Activated CD4-positive, alpha-beta memory T cell treated with anti-CD3 and anti-CD28 coated beads for 36 hours (primary cell): ENCODE data around the gene CYTH1. TPM values are rescaled to one million over a fixed set of nuclear protein-coding genes. Genes with fewer than 3 reads are reported as not detected.

Experiments
- CTCF ChIA-PET: fragments of 350-600 bp; sonication (Branson Sonifier 250); formaldehyde crosslinking; loops from one replicate; lab custom pipeline; 2021; ENCODE audit warnings: antibody characterized with exemption, inconsistent platforms; lab: Charles Lee
- POLR2A ChIA-PET: fragments of 350-600 bp; sonication (Branson Sonifier 250); formaldehyde crosslinking; loops from one replicate; lab custom pipeline; 2021; ENCODE audit warnings: antibody characterized with exemption; lab: Charles Lee
- DNase-seq: peaks from one replicate; pipeline ENCODE4 v3.0.0-alpha.2; 2020
- H3K27ac Mint-ChIP-seq: one replicate; pipeline ENCODE4 v1.8.0; 2021; ENCODE audit warnings: mixed read lengths
- H3K27me3 Mint-ChIP-seq: one replicate; pipeline ENCODE4 v1.8.0; 2021; ENCODE audit warnings: mixed read lengths
- H3K36me3 Mint-ChIP-seq: one replicate; pipeline ENCODE4 v1.8.0; 2021; ENCODE audit warnings: mixed read lengths
- H3K4me1 Mint-ChIP-seq: one replicate; pipeline ENCODE4 v1.8.0; 2021; ENCODE audit warnings: low read depth, mixed read lengths
- H3K4me3 Mint-ChIP-seq: one replicate; pipeline ENCODE4 v1.8.0; 2021; ENCODE audit warnings: mild to moderate bottlenecking, mixed read lengths
- H3K9me3 Mint-ChIP-seq: one replicate; pipeline ENCODE4 v1.8.0; 2021; ENCODE audit warnings: mixed read lengths
- intact Hi-C: fragments of 100-400 bp; cut with micrococcal nuclease; formaldehyde crosslinking; loops from one replicate; pipeline ENCODE4 v1.15.1; 2023
- total RNA-seq, 2 experiments: library from RNA; stranded (reverse); gene quantifications; one replicate each; pipeline ENCODE4 v1.2.3, GENCODE V29; 2021

CYTH1 gene
- total RNA-seq, 2 experiments from 2014 or later = 184 to 204 TPM

GRCh38 chr17:78704594-78704993, 77.5 kb downstream of the CYTH1 start:
- Mint-ChIP-seq H3K36me3 (peaks cover 48% of the 10 kb centered on the region), H3K4me3 (no peak overlapping the region)

GRCh38 chr17:78697554-78698343, 84.3 kb downstream of the CYTH1 start:
- POLR2A ChIA-PET = interaction anchor here (0.6 to 0.8 kb wide), 2 partner anchors 24 to 43 kb away, joined by 3 read pairs; no protein-coding TSS in a partner anchor
- no peak overlapping the region for H3K4me3 Mint-ChIP-seq
- no peak for DNase-seq
- peaks cover 11% of the 10 kb centered on the region for H3K4me1 Mint-ChIP-seq
- CTCF ChIA-PET = interaction anchor here (0.8 to 1.9 kb wide), 3 partner anchors 10 to 12 kb away, joined by 3 to 9 read pairs (median 8); no protein-coding TSS in a partner anchor
- H3K27ac Mint-ChIP-seq = peak overlapping the region; percentile 50
- no peaks in the 10 kb centered on the region for H3K9me3 Mint-ChIP-seq
- peaks cover 71% of the 10 kb centered on the region for H3K36me3 Mint-ChIP-seq
- H3K27me3 Mint-ChIP-seq = no peaks in the 10 kb centered on the region
- intact Hi-C loops = no loop called here

More at GRCh38 chr17:78704594-78704993, 77.5 kb downstream of the CYTH1 start:
- Mint-ChIP-seq H3K27ac (peak overlapping the region; percentile 21), H3K9me3 (no peaks in the 10 kb centered on the region), H3K4me1 (peaks cover 34% of the 10 kb centered on the region), H3K27me3 (no peaks in the 10 kb centered on the region)
- intact Hi-C loops = loop anchor here (10.0 kb wide), 1 partner anchor 260 kb away; no protein-coding TSS in a partner anchor
- ChIA-PET POLR2A (interaction anchor here (0.8 kb wide), 1 partner anchor 21 kb away, joined by 3 read pairs; no protein-coding TSS in a partner anchor), CTCF (interaction anchor here (0.6 kb wide), 1 partner anchor 294 kb away, joined by 3 read pairs; no protein-coding TSS in a partner anchor)
- no peak for DNase-seq

GRCh38 chr17:78697122-78697521, 85.0 kb downstream of the CYTH1 start:
- Mint-ChIP-seq H3K4me3 (no peak overlapping the region), H3K27me3 (no peaks in the 10 kb centered on the region), H3K9me3 (no peaks in the 10 kb centered on the region), H3K36me3 (peaks cover 74% of the 10 kb centered on the region), H3K4me1 (peaks cover 11% of the 10 kb centered on the region), H3K27ac (peak overlapping the region; percentile 50)
- no peak for DNase-seq
- intact Hi-C loops = no loop called here
- ChIA-PET POLR2A (interaction anchor here (0.6 kb wide), 2 partner anchors 10 to 25 kb away, joined by 3 to 4 read pairs; no protein-coding TSS in a partner anchor), CTCF (interaction anchor here (1.7 to 1.9 kb wide), 2 partner anchors 10 to 13 kb away, joined by 8 to 9 read pairs; no protein-coding TSS in a partner anchor)

GRCh38 chr17:78696016-78696982, 85.8 kb downstream of the CYTH1 start:
- peak overlapping the region; percentile 52 for H3K27ac Mint-ChIP-seq
- H3K36me3 Mint-ChIP-seq = peaks cover 72% of the 10 kb centered on the region
- no peaks in the 10 kb centered on the region for H3K27me3 Mint-ChIP-seq
- H3K9me3 Mint-ChIP-seq = no peaks in the 10 kb centered on the region
- H3K4me1 Mint-ChIP-seq = peaks cover 11% of the 10 kb centered on the region
- ChIA-PET CTCF (interaction anchor here (1.7 to 1.9 kb wide), 2 partner anchors 11 to 13 kb away, joined by 8 to 9 read pairs; no protein-coding TSS in a partner anchor), POLR2A (interaction anchor here (0.6 kb wide), 1 partner anchor 11 kb away, joined by 4 read pairs; no protein-coding TSS in a partner anchor)
- intact Hi-C loops = no loop called here
- DNase-seq = no peak
- no peak overlapping the region for H3K4me3 Mint-ChIP-seq

GRCh38 chr17:78694805-78695531, 87.1 kb downstream of the CYTH1 start:
- intact Hi-C loops = no loop called here
- Mint-ChIP-seq H3K36me3 (peaks cover 77% of the 10 kb centered on the region), H3K27me3 (no peaks in the 10 kb centered on the region), H3K27ac (peak overlapping the region; percentile 52), H3K9me3 (no peaks in the 10 kb centered on the region), H3K4me1 (peaks cover 11% of the 10 kb centered on the region), H3K4me3 (no peak overlapping the region)
- POLR2A ChIA-PET = no interaction called here
- CTCF ChIA-PET = no interaction called here
- no peak for DNase-seq

GRCh38 chr17:78693346-78694083, 88.6 kb downstream of the CYTH1 start:
- intact Hi-C loops = no loop called here
- Mint-ChIP-seq H3K36me3 (peaks cover 84% of the 10 kb centered on the region), H3K4me1 (peaks cover 11% of the 10 kb centered on the region), H3K4me3 (no peak overlapping the region), H3K9me3 (no peaks in the 10 kb centered on the region), H3K27me3 (no peaks in the 10 kb centered on the region), H3K27ac (no peak overlapping the region)
- ChIA-PET POLR2A (interaction anchor here (0.6 kb wide), 1 partner anchor 86 kb away, joined by 5 read pairs; no protein-coding TSS in a partner anchor), CTCF (no interaction called here)
- no peak for DNase-seq

- intact Hi-C loops = no loop called here
- peak overlapping the region; percentile 40 for H3K27ac Mint-ChIP-seq
- no peak overlapping the region for H3K4me3 Mint-ChIP-seq
- H3K9me3 Mint-ChIP-seq = no peaks in the 10 kb centered on the region
- H3K27me3 Mint-ChIP-seq = no peaks in the 10 kb centered on the region
- POLR2A ChIA-PET = no interaction called here
- peaks cover 84% of the 10 kb centered on the region for H3K36me3 Mint-ChIP-seq
- peaks cover 3% of the 10 kb centered on the region for H3K4me1 Mint-ChIP-seq
- no peak for DNase-seq
- CTCF ChIA-PET = no interaction called here
Observed at GRCh38 chr17:78692460-78693010, 89.5 kb downstream of the CYTH1 start.

- peak overlapping the region; percentile 47 for H3K27ac Mint-ChIP-seq
- DNase-seq = no peak
- intact Hi-C loops = no loop called here
- POLR2A ChIA-PET = interaction anchor here (1.0 kb wide), 1 partner anchor 85 kb away, joined by 3 read pairs; no protein-coding TSS in a partner anchor
- H3K27me3 Mint-ChIP-seq = no peaks in the 10 kb centered on the region
- H3K36me3 Mint-ChIP-seq = peaks cover 65% of the 10 kb centered on the region
- H3K4me3 Mint-ChIP-seq = no peak overlapping the region
- CTCF ChIA-PET = interaction anchor here (0.6 to 1.9 kb wide), 2 partner anchors 21 to 24 kb away, joined by 3 to 9 read pairs; no protein-coding TSS in a partner anchor
- no peaks in the 10 kb centered on the region for H3K4me1 Mint-ChIP-seq
- no peaks in the 10 kb centered on the region for H3K9me3 Mint-ChIP-seq
Observed at GRCh38 chr17:78689029-78689428, 93.0 kb downstream of the CYTH1 start.

- no peak for DNase-seq
- no peaks in the 10 kb centered on the region for H3K9me3 Mint-ChIP-seq
- ChIA-PET POLR2A (interaction anchor here (1.0 kb wide), 1 partner anchor 86 kb away, joined by 3 read pairs; no protein-coding TSS in a partner anchor), CTCF (no interaction called here)
- H3K27me3 Mint-ChIP-seq = no peaks in the 10 kb centered on the region
- no peak overlapping the region for H3K4me3 Mint-ChIP-seq
- H3K36me3 Mint-ChIP-seq = peaks cover 62% of the 10 kb centered on the region
- H3K4me1 Mint-ChIP-seq = no peaks in the 10 kb centered on the region
- intact Hi-C loops = no loop called here
- peak overlapping the region; percentile 9 for H3K27ac Mint-ChIP-seq
Observed at GRCh38 chr17:78687944-78688343, 94.1 kb downstream of the CYTH1 start.

GRCh38 chr17:78687125-78687524, 94.9 kb downstream of the CYTH1 start:
- Mint-ChIP-seq H3K27me3 (no peaks in the 10 kb centered on the region), H3K4me3 (no peak overlapping the region), H3K27ac (peak overlapping the region; percentile 2), H3K36me3 (peaks cover 57% of the 10 kb centered on the region), H3K9me3 (no peaks in the 10 kb centered on the region), H3K4me1 (peaks cover 2% of the 10 kb centered on the region)
- intact Hi-C loops = no loop called here
- POLR2A ChIA-PET = no interaction called here
- no peak for DNase-seq
- CTCF ChIA-PET = no interaction called here
